Transverse colon (tissue), 4 donors: ENCODE measurements around the gene PLPP7. TPM values are rescaled to one million over a fixed set of nuclear protein-coding genes. Genes with fewer than 3 reads are reported as not detected.
A peak's percentile ranks its signal among the peaks of the same experiment; 100 is the strongest.

Experiments
- DNase-seq: peaks from one replicate; pipeline ENCODE4 v3.0.0-alpha.2; 2019
- H3K27ac ChIP-seq, 4 donors: fragments of 200-600 bp; sonication (generic); 2 replicates each; pipeline ENCODE4 v1.5.1; 2016 to 2018; ENCODE audit warnings: inconsistent platforms in 4 of 4
- H3K27me3 ChIP-seq: fragments of 200-600 bp; sonication (generic); 2 replicates; pipeline ENCODE4 v1.5.1; 2017; ENCODE audit warnings: inconsistent platforms
- H3K36me3 ChIP-seq, 4 donors: fragments of 200-600 bp; sonication (generic); 2 replicates each; pipeline ENCODE4 v1.5.1; 2017 to 2019; ENCODE audit warnings: inconsistent platforms in 4 of 4
- H3K4me1 ChIP-seq, 4 donors: fragments of 200-600 bp; sonication (generic); 2 replicates each; pipeline ENCODE4 v1.5.1; 2017 to 2020; ENCODE audit warnings: inconsistent platforms in 4 of 4
- H3K4me3 ChIP-seq, 4 donors: fragments of 200-600 bp; sonication (generic); 1 replicate in 1 of 4; 2 replicates in 3 of 4; pipeline versions ENCODE4 v1.5.1 to v1.6.1; 2017 to 2019; ENCODE audit warnings: inconsistent platforms in 4 of 4
- H3K9me3 ChIP-seq, 2 donors: fragments of 200-600 bp; sonication (generic); 2 replicates each; pipeline ENCODE4 v1.5.1; 2017 to 2019; ENCODE audit warnings: inconsistent platforms in 2 of 2
- CTCF ChIP-seq, 5 experiments: fragments of 200-600 bp in 3 of 5; fragments of 450-650 bp in 2 of 5; sonication (generic) in 3 of 5; IDR thresholded peaks; 1 replicate in 2 of 5; 2 replicates in 3 of 5; pipeline ENCODE4 v1.5.1; 2016 to 2017; ENCODE audit warnings: antibody characterized with exemption in 5 of 5, inconsistent platforms in 3 of 5, mild to moderate bottlenecking in 2 of 5, moderate library complexity in 1 of 5
- EP300 ChIP-seq: sonication (generic); formaldehyde crosslinking; IDR thresholded peaks from one replicate; pipeline ENCODE4 v1.6.1; 2017; ENCODE audit warnings: antibody characterized with exemption, low read depth
- POLR2A ChIP-seq: fragments of 450-650 bp; IDR thresholded peaks from one replicate; pipeline ENCODE4 v1.6.1; 2016; ENCODE audit warnings: antibody characterized with exemption, mild to moderate bottlenecking, moderate library complexity
- POLR2AphosphoS5 ChIP-seq, 3 donors: sonication (generic); formaldehyde crosslinking; IDR thresholded peaks; one replicate each; pipeline ENCODE4 v1.6.1; 2016; ENCODE audit warnings: antibody characterized with exemption in 3 of 3
- WGBS, 2 donors: methylation state at CpG; one replicate each; pipeline ENCODE4 v1.1.5; 2018; ENCODE audit warnings: low coverage in 1 of 2; 5-methylcytosine and 5-hydroxymethylcytosine counted together
- in situ Hi-C, 4 donors: fragments of 200-750 bp; cut with MboI; loops; one replicate each; pipeline versions ENCODE4 v1.15.0 to v1.15.1; 2017; ENCODE audit warnings: low sequenced_read_pairs in 3 of 4, low pct_ligation_motif_present in 1 of 4, low pct_unique_long_range_greater_than_20kb in 1 of 4
- intact Hi-C: fragments of 100-400 bp; cut with DNase I; formaldehyde crosslinking; loops from one replicate; pipeline ENCODE4 v1.15.1; 2023; ENCODE audit warnings: low total_unique reads
- total RNA-seq, 4 donors: library from RNA; depleted of rRNA; stranded (reverse); fragments of >200 nt; gene quantifications; one replicate each; pipeline ENCODE4 v1.1.0, GENCODE V29; 2016

The PLPP7 gene
- total RNA-seq, 4 donors from 2014 or later, result 3.0 to 10.3 (median 4.1) TPM

GRCh38 chr9:131290036-131290766, 678 bp downstream of the PLPP7 start:
- no peaks in the 10 kb centered on the region for H3K27me3 ChIP-seq
- no peaks in the 10 kb centered on the region for H3K9me3 ChIP-seq
- 79% methylated on average over 33 of the region's 34 CpGs; no CpG with 5 or more reads in 1 of the 2 donors for whole genome bisulfite sequencing, 2 donors
- H3K36me3 ChIP-seq, result no peaks in the 10 kb centered on the region
- H3K27ac ChIP-seq, result peak overlapping the region; percentile 38 to 76 (median 62)
- no peak for TF ChIP-seq CTCF (IDR thresholded peaks at IDR 0.05)
- TF ChIP-seq POLR2A, result no peak
- no peak for TF ChIP-seq EP300
- no peak for TF ChIP-seq POLR2AphosphoS5 (IDR thresholded peaks at IDR 0.05)
- in situ Hi-C loops, result no loop called here
- H3K4me3 ChIP-seq, result peak overlapping the region; percentile 28 to 45 (median 30)
- peaks cover 0 to 11% (median 7%) of the 10 kb centered on the region in 4 donors for H3K4me1 ChIP-seq
- intact Hi-C loops, result no loop called here
- no peak for DNase-seq

GRCh38 chr9:131290767-131291370, 1.3 kb downstream of the PLPP7 start:
- H3K4me3 ChIP-seq, result peak overlapping the region in 3 of 4 donors; percentile 28 to 45 (median 32)
- no peak for DNase-seq
- TF ChIP-seq POLR2A (no peak), CTCF (IDR thresholded peaks at IDR 0.05) (no peak), POLR2AphosphoS5 (IDR thresholded peaks at IDR 0.05) (no peak), EP300 (no peak)
- H3K27me3 ChIP-seq, result no peaks in the 10 kb centered on the region
- no peak overlapping the region for H3K27ac ChIP-seq
- no peaks in the 10 kb centered on the region for H3K9me3 ChIP-seq
- H3K36me3 ChIP-seq, result no peaks in the 10 kb centered on the region
- WGBS, 2 donors, result 80% methylated on average over 1 to 9 of the region's 17 CpGs
- in situ Hi-C loops (no loop called here), intact Hi-C loops (no loop called here)
- H3K4me1 ChIP-seq, result peaks cover 0 to 11% (median 7%) of the 10 kb centered on the region in 4 donors

- Histone ChIP-seq H3K27me3 (no peaks in the 10 kb centered on the region), H3K4me1 (peaks cover 0 to 11% (median 7%) of the 10 kb centered on the region in 4 donors), H3K27ac (no peak overlapping the region), H3K4me3 (no peak overlapping the region), H3K36me3 (no peaks in the 10 kb centered on the region), H3K9me3 (no peaks in the 10 kb centered on the region)
- in situ Hi-C loops (no loop called here), intact Hi-C loops (no loop called here)
- DNase-seq, result no peak
- WGBS, 2 donors, result 73% methylated on average over 7 of the region's 7 CpGs; no CpG with 5 or more reads in 1 of the 2 donors
- TF ChIP-seq POLR2AphosphoS5 (IDR thresholded peaks at IDR 0.05) (no peak), EP300 (no peak), POLR2A (no peak), CTCF (IDR thresholded peaks at IDR 0.05) (no peak)
These were observed 2.3 kb downstream of the PLPP7 start for GRCh38 chr9:131291795-131292315.

GRCh38 chr9:131292937-131293336, 3.4 kb downstream of the PLPP7 start:
- Histone ChIP-seq H3K36me3 (no peaks in the 10 kb centered on the region), H3K9me3 (no peaks in the 10 kb centered on the region), H3K27me3 (no peaks in the 10 kb centered on the region), H3K27ac (no peak overlapping the region), H3K4me1 (peaks cover 0 to 11% (median 7%) of the 10 kb centered on the region in 4 donors), H3K4me3 (no peak overlapping the region)
- intact Hi-C loops, result no loop called here
- TF ChIP-seq CTCF (IDR thresholded peaks at IDR 0.05) (no peak), EP300 (no peak), POLR2AphosphoS5 (IDR thresholded peaks at IDR 0.05) (no peak), POLR2A (no peak)
- in situ Hi-C loops, result no loop called here
- WGBS, 2 donors, result 91 to 100% methylated on average over 1 to 10 of the region's 10 CpGs
- no peak for DNase-seq
